AG04449 (cell line): ENCODE data around the gene TCF20.

Experiments
- CTCF ChIA-PET: fragments of 350-600 bp; formaldehyde crosslinking; extraction: SDS; loops from one replicate; lab custom pipeline; 2021; ENCODE audit warnings: antibody characterized with exemption; lab: Yijun Ruan, JAX
- POLR2A ChIA-PET: fragments of 400-600, 350-600 bp; formaldehyde crosslinking; extraction: SDS; loops from one replicate; lab custom pipeline; 2020; ENCODE audit warnings: antibody characterized with exemption, inconsistent platforms; lab: Yijun Ruan, JAX
- DNase-seq: peaks from one replicate; pipeline ENCODE4 v3.0.0-alpha.2; 2010; ENCODE audit warnings: low read depth, low spot score
- H3K4me3 ChIP-seq: 2 replicates; pipeline ENCODE4 v1.5.1; 2011; ENCODE audit warnings: low read depth, mild to moderate bottlenecking, control low read depth, low read length
- TF ChIP-seq, protein P1 (sequence below): IDR thresholded peaks from one replicate; pipeline ENCODE4 v1.5.1; 2011; ENCODE audit warnings: mild to moderate bottlenecking, moderate library complexity, low read length, control low read depth, inconsistent platforms; ENCODE audit not compliant: insufficient read depth; ENCODE audit errors: missing control alignments

TCF20 gene

DNA sequence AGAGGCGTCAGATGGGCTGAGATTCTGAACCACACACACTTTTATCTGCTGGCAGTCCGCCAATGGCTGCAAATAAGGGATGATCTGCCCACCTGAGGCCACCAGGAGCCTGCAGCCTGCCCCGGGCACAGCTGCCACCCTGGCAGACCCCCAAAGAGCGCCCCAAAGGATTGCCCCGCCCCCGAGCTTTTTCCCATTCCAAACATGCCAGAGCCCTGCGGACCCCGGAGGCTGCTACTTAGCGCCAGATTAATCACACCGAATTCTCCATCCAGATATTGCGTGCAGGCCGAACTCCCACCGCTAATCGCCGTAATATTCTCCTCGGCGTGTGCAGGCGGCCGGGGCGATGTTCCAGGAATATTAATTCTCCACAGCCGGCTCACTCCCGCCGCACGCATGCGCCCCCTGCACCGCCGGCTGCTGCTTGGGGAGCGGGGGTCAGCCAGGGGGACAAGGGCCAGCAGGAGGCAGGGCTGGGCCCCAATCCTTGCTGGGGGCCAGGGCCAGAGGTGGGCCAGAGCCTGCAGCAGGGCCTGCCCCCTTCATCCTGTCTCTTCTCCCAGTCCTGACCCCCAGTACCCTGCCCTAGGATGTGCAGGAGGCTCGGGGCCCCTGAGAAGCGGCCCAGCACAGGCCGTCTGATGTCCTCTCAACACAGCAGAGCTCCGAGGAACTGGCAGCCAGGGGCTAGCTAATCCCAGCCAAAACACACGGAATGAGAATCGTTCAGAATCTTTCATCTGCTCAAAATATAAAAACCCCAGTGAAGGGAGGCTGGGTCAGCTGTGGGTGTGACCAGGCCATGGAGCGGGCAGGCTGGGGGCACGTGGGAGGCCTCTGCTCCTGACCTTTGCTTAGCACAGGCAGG, 19.5 kb upstream of the TCF20 start:
- no peak for DNase-seq
- no peak overlapping the region for H3K4me3 ChIP-seq
- POLR2A ChIA-PET: no interaction called here
- TF ChIP-seq, protein P1, sequence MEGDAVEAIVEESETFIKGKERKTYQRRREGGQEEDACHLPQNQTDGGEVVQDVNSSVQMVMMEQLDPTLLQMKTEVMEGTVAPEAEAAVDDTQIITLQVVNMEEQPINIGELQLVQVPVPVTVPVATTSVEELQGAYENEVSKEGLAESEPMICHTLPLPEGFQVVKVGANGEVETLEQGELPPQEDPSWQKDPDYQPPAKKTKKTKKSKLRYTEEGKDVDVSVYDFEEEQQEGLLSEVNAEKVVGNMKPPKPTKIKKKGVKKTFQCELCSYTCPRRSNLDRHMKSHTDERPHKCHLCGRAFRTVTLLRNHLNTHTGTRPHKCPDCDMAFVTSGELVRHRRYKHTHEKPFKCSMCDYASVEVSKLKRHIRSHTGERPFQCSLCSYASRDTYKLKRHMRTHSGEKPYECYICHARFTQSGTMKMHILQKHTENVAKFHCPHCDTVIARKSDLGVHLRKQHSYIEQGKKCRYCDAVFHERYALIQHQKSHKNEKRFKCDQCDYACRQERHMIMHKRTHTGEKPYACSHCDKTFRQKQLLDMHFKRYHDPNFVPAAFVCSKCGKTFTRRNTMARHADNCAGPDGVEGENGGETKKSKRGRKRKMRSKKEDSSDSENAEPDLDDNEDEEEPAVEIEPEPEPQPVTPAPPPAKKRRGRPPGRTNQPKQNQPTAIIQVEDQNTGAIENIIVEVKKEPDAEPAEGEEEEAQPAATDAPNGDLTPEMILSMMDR: no peak
- CTCF ChIA-PET: no interaction called here

DNA sequence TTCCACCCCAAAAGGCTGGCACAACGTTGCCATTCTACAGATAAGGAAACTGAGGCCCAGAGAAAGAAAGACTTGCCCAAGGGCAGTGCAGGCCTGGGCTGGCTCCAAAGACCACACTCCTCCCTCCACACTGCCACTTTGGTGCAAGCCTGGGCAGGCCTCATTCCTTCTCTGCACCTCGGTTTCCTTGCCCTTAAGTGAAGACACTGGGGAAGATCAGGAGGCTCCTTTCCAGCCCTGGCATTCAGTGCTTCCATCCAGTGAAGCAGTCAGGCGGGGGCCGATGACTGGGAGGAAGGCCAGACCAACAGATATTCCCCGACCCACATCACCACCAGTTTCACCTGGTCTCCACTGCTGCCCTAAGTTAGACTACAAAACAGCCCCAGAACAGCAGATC, 18.3 kb upstream of the TCF20 start:
- TF ChIP-seq, protein P1: no peak
- POLR2A ChIA-PET: no interaction called here
- CTCF ChIA-PET: no interaction called here
- no peak for DNase-seq
- H3K4me3 ChIP-seq: no peak overlapping the region

DNA sequence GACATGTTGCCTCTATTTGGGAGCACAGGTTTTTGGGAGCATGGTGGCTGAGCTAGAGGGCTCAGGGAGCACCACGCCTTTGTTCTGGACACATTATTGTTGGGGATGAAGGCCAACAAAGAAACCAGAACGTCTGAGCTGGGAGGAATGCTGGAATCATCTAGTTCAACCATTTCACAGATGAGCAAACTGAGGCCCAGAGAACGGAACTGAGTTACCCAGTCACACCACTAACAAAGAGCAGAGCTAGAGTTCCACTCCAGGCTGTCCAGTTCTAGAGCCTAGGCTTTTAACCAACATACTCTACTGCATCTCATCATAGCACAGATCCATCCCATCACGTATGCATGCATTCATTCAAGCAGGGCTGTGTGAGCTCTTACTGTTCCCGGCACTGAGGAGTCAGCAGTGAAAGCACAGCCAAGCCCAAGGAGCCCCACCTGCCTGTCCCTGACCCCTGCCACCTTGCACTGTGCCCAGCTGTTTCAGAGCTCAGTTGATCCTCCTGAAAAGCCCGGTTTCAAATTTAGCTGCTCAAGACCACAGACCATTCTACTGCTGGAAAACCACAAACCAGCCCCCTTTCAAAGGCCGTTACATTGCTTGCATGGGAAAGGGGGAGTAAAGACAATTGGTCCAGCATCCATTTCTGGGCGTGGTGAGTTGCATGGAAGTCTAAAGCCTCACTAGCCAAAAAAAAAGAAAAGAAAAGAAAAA, 16.9 kb upstream of the TCF20 start:
- CTCF ChIA-PET: interaction anchor here (1.3 kb wide), 1 partner anchor 9 kb away, joined by 4 read pairs; no protein-coding TSS in a partner anchor

DNA sequence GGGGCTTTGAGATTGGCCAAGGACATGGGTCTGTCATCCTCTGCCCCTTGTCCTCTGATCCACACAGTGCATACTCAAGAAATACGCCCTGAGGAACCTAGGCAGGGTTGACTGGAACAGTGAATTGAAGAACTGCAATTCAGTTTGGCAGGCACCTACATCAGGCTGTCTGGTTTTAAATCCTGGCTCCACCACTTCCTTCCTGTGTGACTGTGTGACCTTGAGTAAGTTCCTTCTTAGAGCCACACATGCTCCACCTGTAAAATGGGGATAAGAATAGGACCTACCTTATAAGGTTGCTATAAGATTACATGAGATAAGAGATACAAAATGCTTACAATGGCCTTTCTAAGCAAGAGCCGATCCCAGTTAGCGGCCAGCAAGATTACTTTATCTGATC, 15.8 kb upstream of the TCF20 start:
- ChIA-PET CTCF (no interaction called here), POLR2A (no interaction called here)
- no peak overlapping the region for H3K4me3 ChIP-seq
- TF ChIP-seq, protein P1: no peak
- DNase-seq: no peak

More for the DNA sequence above, 16.9 kb upstream of the TCF20 start:
- H3K4me3 ChIP-seq: no peak overlapping the region
- TF ChIP-seq, protein P1: no peak
- POLR2A ChIA-PET: no interaction called here
- no peak for DNase-seq

DNA sequence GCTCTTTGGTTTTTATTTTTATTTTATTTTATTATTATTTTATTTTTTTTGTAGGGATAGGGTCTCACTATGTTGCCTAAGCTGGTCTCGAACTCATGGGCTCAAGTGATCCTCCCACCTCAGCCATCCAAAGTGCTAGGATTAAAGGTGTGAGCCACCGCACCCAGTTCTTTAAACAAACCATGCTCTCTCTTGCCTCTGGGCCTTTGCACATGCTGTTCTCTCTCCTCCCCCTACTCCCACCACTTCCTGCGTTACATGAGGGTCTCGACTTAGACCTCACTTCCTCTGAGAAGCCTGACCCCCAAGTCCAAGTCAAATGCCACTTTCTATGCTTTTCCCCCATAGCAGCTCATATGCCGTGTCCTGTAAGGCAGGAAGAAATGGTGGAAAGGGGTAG, 15.2 kb upstream of the TCF20 start:
- CTCF ChIA-PET: no interaction called here
- TF ChIP-seq, protein P1: no peak
- POLR2A ChIA-PET: no interaction called here
- no peak for DNase-seq
- H3K4me3 ChIP-seq: no peak overlapping the region

DNA sequence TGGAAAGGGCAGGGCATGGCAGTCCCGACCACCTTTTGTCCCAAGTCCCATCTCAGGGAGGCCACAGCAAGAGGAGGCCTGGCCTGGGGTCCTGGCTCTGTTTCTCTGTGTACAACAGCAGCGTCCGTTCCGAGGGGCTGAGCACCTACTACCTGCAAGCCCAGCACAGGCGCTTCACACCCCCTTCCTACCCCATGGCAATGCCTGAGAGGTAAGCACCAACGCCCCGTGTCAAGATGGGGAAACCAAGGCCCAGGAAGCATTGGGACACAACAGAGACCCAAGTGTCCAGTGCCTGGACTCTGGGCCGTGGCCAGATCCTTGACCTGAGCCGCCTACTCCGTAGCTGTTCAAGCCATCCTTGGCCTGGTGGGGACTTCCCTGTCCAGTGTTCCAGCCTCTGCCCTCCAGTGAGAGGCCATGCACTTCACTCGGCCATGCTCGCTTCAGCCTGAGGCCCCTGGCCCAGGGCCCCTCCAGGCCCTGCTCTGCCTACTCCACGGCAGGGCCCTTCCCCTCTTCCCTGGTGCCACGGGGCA, 14.3 kb upstream of the TCF20 start:
- CTCF ChIA-PET: no interaction called here
- POLR2A ChIA-PET: no interaction called here
- H3K4me3 ChIP-seq: no peak overlapping the region
- DNase-seq: no peak
- TF ChIP-seq, protein P1: no peak
